ENCODE measurements around the gene PRSS21.

Gene PRSS21

GRCh38 chr16:2852003-2852730, 35.1 kb downstream of the PRSS21 start:
- DNase-seq (ENCODE audit: low read depth), result no peak
- no peak for TF ChIP-seq CTCF (conservative IDR thresholded peaks at IDR 0.05; ENCODE audit: low read depth, low read length)
- no peak overlapping the region for H3K4me3 ChIP-seq (ENCODE audit: low read length)

- DNase-seq (ENCODE audit: low read depth), result no peak
- TF ChIP-seq CTCF (conservative IDR thresholded peaks at IDR 0.05; ENCODE audit: low read depth, low read length), result no peak
- no peak overlapping the region for H3K4me3 ChIP-seq (ENCODE audit: low read length)
Measured at GRCh38 chr16:2852731-2853507, 35.9 kb downstream of the PRSS21 start.

DNA sequence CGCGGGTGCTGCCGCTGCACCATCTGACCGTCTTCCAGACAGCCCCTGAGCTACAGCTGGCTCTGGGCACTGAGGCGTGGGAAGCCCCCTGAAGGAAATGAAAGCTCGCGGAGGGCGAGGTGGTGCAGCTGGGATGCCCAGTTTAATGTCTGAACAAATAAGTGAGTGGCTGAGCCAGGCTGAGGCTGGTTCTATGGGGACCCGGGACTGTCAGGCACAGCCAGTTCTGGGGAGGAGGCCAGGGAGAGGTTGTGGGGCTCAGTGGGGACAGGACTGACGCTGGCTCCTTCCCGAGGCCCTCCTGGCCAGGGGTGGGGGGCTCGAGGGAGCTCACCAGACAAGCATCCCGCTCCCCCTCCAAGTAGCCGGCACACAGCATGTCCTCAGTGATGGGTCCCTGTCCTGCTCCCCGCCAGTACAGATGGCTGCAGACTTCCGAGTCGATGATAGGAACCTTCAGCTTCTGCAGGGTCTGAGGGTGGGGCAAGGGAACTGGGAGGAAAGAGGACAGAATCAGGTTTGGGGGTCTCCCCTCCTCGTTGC, 36.6 kb downstream of the PRSS21 start:
- DNase-seq (ENCODE audit: low read depth), result no peak
- no peak for TF ChIP-seq CTCF (conservative IDR thresholded peaks at IDR 0.05; ENCODE audit: low read depth, low read length)
- no peak overlapping the region for H3K4me3 ChIP-seq (ENCODE audit: low read length)

- H3K4me3 ChIP-seq (ENCODE audit: low read length), result no peak overlapping the region
- no peak for DNase-seq (ENCODE audit: low read depth)
- TF ChIP-seq CTCF (conservative IDR thresholded peaks at IDR 0.05; ENCODE audit: low read depth, low read length), result peak; percentile 58
Measured at GRCh38 chr16:2854700-2855309, 37.8 kb downstream of the PRSS21 start.

- TF ChIP-seq CTCF (conservative IDR thresholded peaks at IDR 0.05; ENCODE audit: low read depth, low read length), result no peak
- no peak for DNase-seq (ENCODE audit: low read depth)
- no peak overlapping the region for H3K4me3 ChIP-seq (ENCODE audit: low read length)
Measured at GRCh38 chr16:2855536-2855935, 38.5 kb downstream of the PRSS21 start.

GRCh38 chr16:2856061-2856670, 39.1 kb downstream of the PRSS21 start:
- no peak for DNase-seq (ENCODE audit: low read depth)
- no peak for TF ChIP-seq CTCF (conservative IDR thresholded peaks at IDR 0.05; ENCODE audit: low read depth, low read length)
- H3K4me3 ChIP-seq (ENCODE audit: low read length), result no peak overlapping the region
